Transverse colon (tissue), 4 donors: Measurements from ENCODE around the gene ACER1. TPM values are rescaled to one million over a fixed set of nuclear protein-coding genes. Genes with fewer than 3 reads are reported as not detected.

Experiments used
- DNase-seq: peaks from one replicate; pipeline ENCODE4 v3.0.0-alpha.2; 2019
- H3K27ac ChIP-seq, 4 donors: fragments of 200-600 bp; sonication (generic); 2 replicates each; pipeline ENCODE4 v1.5.1; 2016 to 2018; ENCODE audit warnings: inconsistent platforms in 4 of 4
- H3K27me3 ChIP-seq: fragments of 200-600 bp; sonication (generic); 2 replicates; pipeline ENCODE4 v1.5.1; 2017; ENCODE audit warnings: inconsistent platforms
- H3K36me3 ChIP-seq, 4 donors: fragments of 200-600 bp; sonication (generic); 2 replicates each; pipeline ENCODE4 v1.5.1; 2017 to 2019; ENCODE audit warnings: inconsistent platforms in 4 of 4
- H3K4me1 ChIP-seq, 4 donors: fragments of 200-600 bp; sonication (generic); 2 replicates each; pipeline ENCODE4 v1.5.1; 2017 to 2020; ENCODE audit warnings: inconsistent platforms in 4 of 4
- H3K4me3 ChIP-seq, 4 donors: fragments of 200-600 bp; sonication (generic); 1 replicate in 1 of 4; 2 replicates in 3 of 4; pipeline versions ENCODE4 v1.5.1 to v1.6.1; 2017 to 2019; ENCODE audit warnings: inconsistent platforms in 4 of 4
- H3K9me3 ChIP-seq, 2 donors: fragments of 200-600 bp; sonication (generic); 2 replicates each; pipeline ENCODE4 v1.5.1; 2017 to 2019; ENCODE audit warnings: inconsistent platforms in 2 of 2
- EP300 ChIP-seq: sonication (generic); formaldehyde crosslinking; IDR thresholded peaks from one replicate; pipeline ENCODE4 v1.6.1; 2017; ENCODE audit warnings: antibody characterized with exemption, low read depth
- POLR2A ChIP-seq: fragments of 450-650 bp; IDR thresholded peaks from one replicate; pipeline ENCODE4 v1.6.1; 2016; ENCODE audit warnings: antibody characterized with exemption, mild to moderate bottlenecking, moderate library complexity
- POLR2AphosphoS5 ChIP-seq, 3 donors: sonication (generic); formaldehyde crosslinking; IDR thresholded peaks; one replicate each; pipeline ENCODE4 v1.6.1; 2016; ENCODE audit warnings: antibody characterized with exemption in 3 of 3
- WGBS, 2 donors: methylation state at CpG; one replicate each; pipeline ENCODE4 v1.1.5; 2018; ENCODE audit warnings: low coverage in 1 of 2; 5-methylcytosine and 5-hydroxymethylcytosine counted together
- in situ Hi-C, 4 donors: fragments of 200-750 bp; cut with MboI; loops; one replicate each; pipeline versions ENCODE4 v1.15.0 to v1.15.1; 2017; ENCODE audit warnings: low sequenced_read_pairs in 3 of 4, low pct_ligation_motif_present in 1 of 4, low pct_unique_long_range_greater_than_20kb in 1 of 4
- intact Hi-C: fragments of 100-400 bp; cut with DNase I; formaldehyde crosslinking; loops from one replicate; pipeline ENCODE4 v1.15.1; 2023; ENCODE audit warnings: low total_unique reads
- total RNA-seq, 4 donors: library from RNA; depleted of rRNA; stranded (reverse); fragments of >200 nt; gene quantifications; one replicate each; pipeline ENCODE4 v1.1.0, GENCODE V29; 2016
- TF ChIP-seq, protein P1 (sequence below), 5 experiments: fragments of 200-600 bp in 3 of 5; fragments of 450-650 bp in 2 of 5; sonication (generic) in 3 of 5; IDR thresholded peaks; 1 replicate in 2 of 5; 2 replicates in 3 of 5; pipeline ENCODE4 v1.5.1; 2016 to 2017; ENCODE audit warnings: antibody characterized with exemption in 5 of 5, inconsistent platforms in 3 of 5, mild to moderate bottlenecking in 2 of 5, moderate library complexity in 1 of 5

Gene ACER1
- total RNA-seq, 4 donors from 2014 or later: 9.2 TPM; not detected in 3

DNA sequence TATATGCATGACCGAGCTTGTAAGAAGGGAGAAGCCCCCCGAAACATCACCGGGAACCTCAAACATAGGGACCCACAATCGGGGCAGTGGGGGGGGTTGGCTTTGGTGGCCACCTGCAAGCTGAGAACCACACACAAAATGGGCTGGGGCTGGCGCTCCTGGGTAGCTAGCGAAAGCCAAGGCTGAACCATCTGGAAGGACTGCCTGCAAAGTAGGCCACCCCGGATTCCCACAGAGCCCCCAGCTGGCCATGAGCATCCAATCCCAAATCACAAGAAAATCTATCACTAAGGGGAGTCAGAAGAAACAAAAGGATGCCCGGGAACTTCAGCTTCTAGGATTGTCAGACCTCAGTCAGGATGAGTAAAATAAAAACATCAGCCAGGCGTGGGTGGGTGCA lies 45.1 kb upstream of the ACER1 start:
- no peaks in the 10 kb centered on the region for H3K9me3 ChIP-seq
- H3K36me3 ChIP-seq: peaks cover 0 to 37% (median 18%) of the 10 kb centered on the region in 4 donors
- intact Hi-C loops (no loop called here), in situ Hi-C loops (no loop called here)
- no peak overlapping the region for H3K4me3 ChIP-seq
- TF ChIP-seq POLR2A (no peak), EP300 (no peak), POLR2AphosphoS5 (IDR thresholded peaks at IDR 0.05) (no peak)
- TF ChIP-seq, protein P1, sequence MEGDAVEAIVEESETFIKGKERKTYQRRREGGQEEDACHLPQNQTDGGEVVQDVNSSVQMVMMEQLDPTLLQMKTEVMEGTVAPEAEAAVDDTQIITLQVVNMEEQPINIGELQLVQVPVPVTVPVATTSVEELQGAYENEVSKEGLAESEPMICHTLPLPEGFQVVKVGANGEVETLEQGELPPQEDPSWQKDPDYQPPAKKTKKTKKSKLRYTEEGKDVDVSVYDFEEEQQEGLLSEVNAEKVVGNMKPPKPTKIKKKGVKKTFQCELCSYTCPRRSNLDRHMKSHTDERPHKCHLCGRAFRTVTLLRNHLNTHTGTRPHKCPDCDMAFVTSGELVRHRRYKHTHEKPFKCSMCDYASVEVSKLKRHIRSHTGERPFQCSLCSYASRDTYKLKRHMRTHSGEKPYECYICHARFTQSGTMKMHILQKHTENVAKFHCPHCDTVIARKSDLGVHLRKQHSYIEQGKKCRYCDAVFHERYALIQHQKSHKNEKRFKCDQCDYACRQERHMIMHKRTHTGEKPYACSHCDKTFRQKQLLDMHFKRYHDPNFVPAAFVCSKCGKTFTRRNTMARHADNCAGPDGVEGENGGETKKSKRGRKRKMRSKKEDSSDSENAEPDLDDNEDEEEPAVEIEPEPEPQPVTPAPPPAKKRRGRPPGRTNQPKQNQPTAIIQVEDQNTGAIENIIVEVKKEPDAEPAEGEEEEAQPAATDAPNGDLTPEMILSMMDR (IDR thresholded peaks at IDR 0.05): no peak
- WGBS, 2 donors: 78% methylated on average over 9 of the region's 9 CpGs; no CpG with 5 or more reads in 1 of the 2 donors
- H3K27ac ChIP-seq: no peak overlapping the region
- no peak for DNase-seq
- H3K4me1 ChIP-seq: peaks cover 5 to 9% (median 7%) of the 10 kb centered on the region in 4 donors
- H3K27me3 ChIP-seq: no peaks in the 10 kb centered on the region

DNA sequence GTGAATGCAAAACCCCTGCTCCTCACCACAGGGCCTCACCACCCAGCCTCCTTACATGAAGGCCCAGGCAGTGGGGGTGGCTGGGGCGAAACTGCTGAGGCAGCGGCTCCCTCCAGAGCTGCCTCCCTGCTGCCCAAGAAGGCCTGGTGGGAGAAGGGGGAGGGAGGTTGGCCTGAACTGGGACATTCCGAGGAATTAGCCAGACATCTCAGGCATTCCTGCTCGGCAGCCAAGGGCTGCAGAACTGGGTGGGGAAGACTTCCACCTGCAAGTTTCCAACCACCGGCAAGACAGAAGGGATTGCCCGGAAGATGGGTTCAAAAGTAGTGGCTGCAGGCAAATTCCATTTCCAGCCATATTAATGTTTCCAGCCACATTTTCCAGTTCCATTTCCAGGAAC lies 44.6 kb upstream of the ACER1 start:
- H3K4me3 ChIP-seq: no peak overlapping the region
- peaks cover 5 to 10% (median 7%) of the 10 kb centered on the region in 4 donors for H3K4me1 ChIP-seq
- intact Hi-C loops (no loop called here), in situ Hi-C loops (no loop called here)
- no peak for DNase-seq
- H3K27ac ChIP-seq: peak overlapping the region in 2 of 4 donors; percentile 12 to 33
- H3K36me3 ChIP-seq: peaks cover 0 to 34% (median 16%) of the 10 kb centered on the region in 4 donors
- no peaks in the 10 kb centered on the region for H3K27me3 ChIP-seq
- 54 to 74% methylated on average over 4 to 6 of the region's 6 CpGs for WGBS, 2 donors
- TF ChIP-seq POLR2A (no peak), EP300 (no peak), POLR2AphosphoS5 (IDR thresholded peaks at IDR 0.05) (no peak)
- TF ChIP-seq, protein P1 (IDR thresholded peaks at IDR 0.05): no peak
- H3K9me3 ChIP-seq: no peaks in the 10 kb centered on the region

DNA sequence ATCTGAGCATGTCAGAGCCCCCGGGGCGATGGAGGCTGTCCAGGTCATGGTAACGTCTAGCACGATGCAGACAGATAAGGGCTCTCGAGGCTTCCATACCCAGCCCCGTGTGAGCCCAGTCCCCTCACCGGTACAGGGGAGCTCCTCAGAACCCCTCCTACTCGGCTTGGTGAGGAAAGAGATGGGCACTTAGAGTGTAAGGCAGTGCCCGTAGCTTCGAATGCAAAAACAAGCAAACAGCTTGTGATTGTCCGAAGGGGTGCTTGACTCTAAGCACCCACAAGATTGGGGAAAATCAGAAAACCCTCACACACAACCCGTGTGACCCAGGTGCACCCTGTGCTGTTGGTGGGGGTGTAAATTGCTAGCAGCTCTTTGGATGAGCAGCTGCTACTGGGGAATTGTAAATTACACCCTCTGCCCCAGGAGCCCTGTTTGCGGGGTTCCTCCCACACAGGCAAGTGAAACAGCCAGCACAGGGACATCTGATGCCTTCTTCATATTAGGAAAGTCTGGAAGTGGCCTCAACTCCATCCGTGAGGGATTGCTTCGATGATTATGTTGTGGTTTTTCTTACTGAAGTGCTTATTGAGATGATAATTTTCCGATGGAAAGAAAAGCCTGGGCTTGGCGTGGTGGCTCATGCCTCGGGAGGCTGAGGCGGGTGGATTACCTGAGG lies 43.2 kb upstream of the ACER1 start:
- no peak overlapping the region for H3K4me3 ChIP-seq
- H3K4me1 ChIP-seq: peaks cover 5 to 13% (median 9%) of the 10 kb centered on the region in 4 donors
- in situ Hi-C loops (no loop called here), intact Hi-C loops (no loop called here)
- H3K36me3 ChIP-seq: peaks cover 0 to 22% (median 11%) of the 10 kb centered on the region in 4 donors
- WGBS, 2 donors: 74 to 87% methylated on average over 4 to 17 of the region's 19 CpGs
- TF ChIP-seq POLR2A (no peak), POLR2AphosphoS5 (IDR thresholded peaks at IDR 0.05) (no peak), EP300 (no peak)
- TF ChIP-seq, protein P1 (IDR thresholded peaks at IDR 0.05): no peak
- H3K27me3 ChIP-seq: no peaks in the 10 kb centered on the region
- H3K9me3 ChIP-seq: no peaks in the 10 kb centered on the region
- no peak overlapping the region for H3K27ac ChIP-seq
- DNase-seq: no peak

DNA sequence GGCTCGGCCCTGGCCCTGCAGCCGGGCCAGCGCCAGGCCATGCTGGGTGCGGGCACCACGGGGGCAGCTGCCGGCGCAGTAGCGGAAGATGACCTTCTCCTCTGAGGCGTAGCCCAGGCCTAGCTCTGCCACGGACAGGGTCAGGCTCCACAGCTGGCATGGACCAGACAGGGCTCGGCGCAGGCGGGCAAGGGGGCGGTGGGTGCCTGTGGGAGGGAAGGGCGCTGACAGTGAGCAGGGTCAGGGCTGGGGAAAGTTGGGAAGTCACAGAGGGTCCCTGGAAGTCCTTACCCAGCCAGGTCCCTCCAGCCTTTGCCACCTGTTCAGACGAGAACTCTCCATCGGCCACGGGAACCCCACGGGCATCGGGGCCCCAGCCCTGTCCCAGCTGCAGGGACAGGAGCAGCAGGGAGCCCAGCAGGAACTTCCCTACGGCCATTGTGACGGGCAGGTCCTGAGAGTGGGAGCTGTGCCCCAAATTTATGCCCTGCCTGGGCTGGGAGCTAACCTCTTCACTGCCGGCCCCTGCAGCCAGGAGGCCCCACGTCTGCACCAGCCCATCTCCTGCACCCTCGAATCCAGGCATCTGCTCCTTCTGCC lies 42.1 kb upstream of the ACER1 start, which contains the start of gene PSPN:
TSS of gene PSPN (minus strand) at position 523 of the 600 bp plus-strand sequence. CDS start at position 439, 84 bp downstream.
- H3K4me3 ChIP-seq: no peak within 1 kb of the TSS
- WGBS, 2 donors: 89% methylated on average over 22 of the region's 25 CpGs; no CpG with 5 or more reads in 1 of the 2 donors
- H3K4me1 ChIP-seq: peaks cover 5 to 15% (median 9%) of the 10 kb centered on the region in 4 donors
- no peaks in the 10 kb centered on the region for H3K9me3 ChIP-seq
- H3K27ac ChIP-seq: no peak within 1 kb of the TSS
- intact Hi-C loops: loop anchor here (2.0 kb wide), 1 partner anchor 47 kb away; no protein-coding TSS in a partner anchor
- peaks cover 0 to 11% (median 5%) of the 10 kb centered on the region in 4 donors for H3K36me3 ChIP-seq
- TF ChIP-seq EP300 (no peak), POLR2A (no peak), POLR2AphosphoS5 (IDR thresholded peaks at IDR 0.05) (no peak)
- TF ChIP-seq, protein P1 (IDR thresholded peaks at IDR 0.05): no peak
- in situ Hi-C loops: no loop called here
- H3K27me3 ChIP-seq: no peaks in the 10 kb centered on the region
- no peak for DNase-seq
